Testis (tissue), 3 donors: ENCODE results near the gene KCNN2. TPM values are rescaled to one million over a fixed set of nuclear protein-coding genes. Genes with fewer than 3 reads are reported as not detected.

ENCODE experiments used
- DNase-seq: peaks from one replicate; pipeline ENCODE4 v3.0.0-alpha.2; 2019
- H3K27ac ChIP-seq, 2 donors: fragments of 200-600 bp; sonication (generic); one replicate each; pipeline ENCODE4 v1.5.1; 2019
- H3K27me3 ChIP-seq: fragments of 200-600 bp; sonication (generic); one replicate; pipeline ENCODE4 v1.5.1; 2019
- H3K36me3 ChIP-seq: fragments of 200-600 bp; sonication (generic); one replicate; pipeline ENCODE4 v1.5.1; 2017; ENCODE audit warnings: low read depth; ENCODE audit errors: missing control alignments
- H3K4me1 ChIP-seq: fragments of 200-600 bp; sonication (generic); one replicate; pipeline ENCODE4 v1.5.1; 2019
- H3K4me3 ChIP-seq, 2 donors: fragments of 200-600 bp; sonication (generic); one replicate each; pipeline ENCODE4 v1.5.1; 2017 to 2019
- H3K9me3 ChIP-seq: fragments of 200-600 bp; sonication (generic); one replicate; pipeline ENCODE4 v1.5.1; 2017
- CTCF ChIP-seq, 3 experiments: fragments of 450-650 bp in 2 of 3; fragments of 200-600 bp in 1 of 3; sonication (generic) in 1 of 3; IDR thresholded peaks; one replicate each; pipeline ENCODE4 v1.5.1; 2016 to 2019; ENCODE audit warnings: antibody characterized with exemption in 3 of 3, mild to moderate bottlenecking in 2 of 3, moderate library complexity in 1 of 3
- POLR2A ChIP-seq: fragments of 450-650 bp; IDR thresholded peaks from one replicate; pipeline ENCODE4 v1.6.1; 2017; ENCODE audit warnings: antibody characterized with exemption, mild to moderate bottlenecking, moderate library complexity
- WGBS, 2 donors: methylation state at CpG; one replicate each; pipeline ENCODE4 v1.1.5; 2018; 5-methylcytosine and 5-hydroxymethylcytosine counted together
- intact Hi-C: fragments of 100-400 bp; cut with DNase I; formaldehyde crosslinking; loops from one replicate; pipeline ENCODE4 v1.15.1; 2023; ENCODE audit warnings: low total_unique reads
- polyA plus RNA-seq: library from polyadenylated mRNA; stranded (reverse); fragments of 350-450 nt; fragmentation: Illumina TruSeq; extraction: RNeasy Lipid Tissue Mini Kit (QIAGEN cat#74804); gene quantifications from one replicate; pipeline ENCODE4 v1.2.3, GENCODE V29; 2014; ENCODE audit warnings: low read depth, low replicate concordance; ENCODE audit not compliant: insufficient read depth
- total RNA-seq, 2 donors: library from RNA; depleted of rRNA; stranded (reverse); fragments of >200 nt; gene quantifications; one replicate each; pipeline ENCODE4 v1.2.3, GENCODE V29; 2016

KCNN2 gene
- total and polyA plus RNA-seq, 3 donors from 2014 or later, result 2.7 to 9.7 (median 7.3) TPM

GRCh38 chr5:114380721-114381120, 18.9 kb downstream of the KCNN2 start:
- intact Hi-C loops, result no loop called here
- Histone ChIP-seq H3K4me1 (no peaks in the 10 kb centered on the region), H3K27ac (no peak overlapping the region), H3K27me3 (no peaks in the 10 kb centered on the region), H3K9me3 (no peaks in the 10 kb centered on the region), H3K4me3 (no peak overlapping the region), H3K36me3 (no peaks in the 10 kb centered on the region)
- DNase-seq, result no peak
- 65 to 66% methylated on average over 5 of the region's 5 CpGs for WGBS, 2 donors
- TF ChIP-seq CTCF (IDR thresholded peaks at IDR 0.05), result no peak
- no peak for TF ChIP-seq POLR2A

- no peak for TF ChIP-seq POLR2A
- TF ChIP-seq CTCF (IDR thresholded peaks at IDR 0.05), result no peak
- 32 to 47% methylated on average over 1 of the region's 1 CpG for WGBS, 2 donors
- DNase-seq, result no peak
- H3K36me3 ChIP-seq, result no peaks in the 10 kb centered on the region
- no peaks in the 10 kb centered on the region for H3K4me1 ChIP-seq
- no peak overlapping the region for H3K4me3 ChIP-seq
- no peaks in the 10 kb centered on the region for H3K27me3 ChIP-seq
- intact Hi-C loops, result no loop called here
- H3K27ac ChIP-seq, result no peak overlapping the region
- no peaks in the 10 kb centered on the region for H3K9me3 ChIP-seq
Measured at GRCh38 chr5:114387433-114387832, 25.6 kb downstream of the KCNN2 start.

GRCh38 chr5:114390431-114390830, 28.6 kb downstream of the KCNN2 start:
- no peaks in the 10 kb centered on the region for H3K27me3 ChIP-seq
- no peak overlapping the region for H3K27ac ChIP-seq
- H3K4me1 ChIP-seq, result no peaks in the 10 kb centered on the region
- WGBS, 2 donors, result 88 to 90% methylated on average over 1 of the region's 1 CpG
- intact Hi-C loops, result no loop called here
- no peak for DNase-seq
- TF ChIP-seq CTCF (IDR thresholded peaks at IDR 0.05), result no peak
- TF ChIP-seq POLR2A, result no peak
- no peaks in the 10 kb centered on the region for H3K9me3 ChIP-seq
- no peaks in the 10 kb centered on the region for H3K36me3 ChIP-seq
- no peak overlapping the region for H3K4me3 ChIP-seq

- no peak overlapping the region for H3K27ac ChIP-seq
- WGBS, 2 donors, result 71 to 92% methylated on average over 1 of the region's 1 CpG
- TF ChIP-seq CTCF (IDR thresholded peaks at IDR 0.05) (no peak), POLR2A (no peak)
- intact Hi-C loops, result no loop called here
- H3K27me3 ChIP-seq, result no peaks in the 10 kb centered on the region
- H3K4me1 ChIP-seq, result no peaks in the 10 kb centered on the region
- no peak for DNase-seq
- H3K36me3 ChIP-seq, result no peaks in the 10 kb centered on the region
- H3K9me3 ChIP-seq, result no peaks in the 10 kb centered on the region
- no peak overlapping the region for H3K4me3 ChIP-seq
Measured at GRCh38 chr5:114391321-114391720, 29.5 kb downstream of the KCNN2 start.

GRCh38 chr5:114393159-114393558, 31.3 kb downstream of the KCNN2 start:
- 54 to 75% methylated on average over 1 of the region's 1 CpG for WGBS, 2 donors

More at GRCh38 chr5:114393159-114393558, 31.3 kb downstream of the KCNN2 start:
- no peak overlapping the region for H3K4me3 ChIP-seq
- TF ChIP-seq POLR2A (no peak), CTCF (IDR thresholded peaks at IDR 0.05) (no peak)
- H3K27me3 ChIP-seq, result no peaks in the 10 kb centered on the region
- H3K4me1 ChIP-seq, result no peaks in the 10 kb centered on the region
- no peak for DNase-seq
- H3K36me3 ChIP-seq, result no peaks in the 10 kb centered on the region
- H3K9me3 ChIP-seq, result no peaks in the 10 kb centered on the region
- intact Hi-C loops, result no loop called here
- no peak overlapping the region for H3K27ac ChIP-seq
